ENCODE data around the gene FCGR3B.
"Not testable (repeated sequence)": the region's sequence is repeated elsewhere in the genome, so short reads cannot be mapped to it uniquely, and the experiment has no call there.

DNA sequence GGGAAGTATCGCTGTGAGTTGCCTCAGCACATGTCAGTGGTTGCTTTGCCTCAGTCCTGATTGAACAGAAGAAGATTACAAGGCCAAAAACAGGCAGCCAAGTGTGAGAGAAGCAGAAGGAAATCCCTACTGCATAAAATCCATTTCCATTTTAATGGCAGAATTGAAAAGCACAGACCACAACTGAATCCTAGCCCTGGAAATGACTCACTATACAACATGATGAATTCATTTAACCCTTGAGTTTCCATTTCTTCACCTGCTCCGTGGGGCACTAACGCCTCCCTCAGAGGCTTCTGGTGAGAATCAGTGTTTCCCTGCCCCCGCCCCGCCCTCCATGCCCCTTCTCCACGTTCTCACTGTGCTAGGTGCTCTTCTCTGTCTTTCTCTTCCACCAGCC lies 41.1 kb downstream of the FCGR3B start:
- not testable (repeated sequence) for TF ChIP-seq POLR2AphosphoS5, TAF1, POLR2A, SPI1, POU2F2 (IDR thresholded peaks at IDR 0.05; ENCODE audit: low read depth, low read length)

Measured in GM12891 (cell line).